Nephron (organoid): ENCODE data around the gene AUH.

ENCODE experiments used
- H3K27ac Mint-ChIP-seq, 3 experiments: 2 replicates each; pipeline ENCODE4 v1.8.0; 2020; ENCODE audit warnings: mixed read lengths in 3 of 3, mild to moderate bottlenecking in 2 of 3, moderate library complexity in 1 of 3
- H3K27me3 Mint-ChIP-seq: 2 replicates; pipeline ENCODE4 v1.8.0; 2021; ENCODE audit warnings: low read depth, mild to moderate bottlenecking, moderate library complexity, mixed read lengths
- H3K36me3 Mint-ChIP-seq: 2 replicates; pipeline ENCODE4 v1.8.0; 2020; ENCODE audit warnings: low read depth, mixed read lengths
- H3K4me1 Mint-ChIP-seq: 2 replicates; pipeline ENCODE4 v1.8.0; 2020; ENCODE audit warnings: mixed read lengths
- H3K4me3 Mint-ChIP-seq, 3 experiments: 2 replicates each; pipeline ENCODE4 v1.8.0; 2020; ENCODE audit warnings: mild to moderate bottlenecking in 3 of 3, mixed read lengths in 3 of 3, moderate library complexity in 2 of 3
- H3K9me3 Mint-ChIP-seq: 2 replicates; pipeline ENCODE4 v1.8.0; 2020; ENCODE audit warnings: mixed read lengths
- CTCF ChIP-seq, 3 experiments: fragments of 200-600 bp; sonication (generic); IDR thresholded peaks; one replicate each; pipeline ENCODE4 v1.5.0; 2021; ENCODE audit warnings: antibody characterized with exemption in 3 of 3; ENCODE audit not compliant: unreplicated experiment in 3 of 3

The AUH gene

DNA sequence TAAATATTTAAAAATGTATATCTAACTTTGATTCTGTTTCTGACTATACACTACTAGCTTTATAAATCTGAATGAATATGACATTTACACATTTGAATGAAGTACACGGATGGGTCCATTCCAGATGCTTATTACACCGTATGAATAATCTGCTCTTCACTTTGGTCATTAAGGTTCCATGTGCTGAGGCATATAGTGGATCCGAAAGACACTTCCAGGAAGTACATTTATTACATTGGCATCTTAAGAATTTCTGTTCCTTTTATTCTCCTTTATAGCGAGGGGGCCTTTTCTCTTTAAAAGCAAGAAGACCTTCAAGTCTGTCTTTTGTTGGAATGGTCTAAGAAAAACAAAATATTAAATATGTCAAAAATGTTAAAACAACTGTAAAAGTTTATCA lies 147.6 kb downstream of the AUH start:
- no peak for TF ChIP-seq CTCF (IDR thresholded peaks at IDR 0.05; ENCODE audit: unreplicated experiment in 3 of 3)
- Mint-ChIP-seq H3K27ac (no peak overlapping the region), H3K27me3 (no peaks in the 10 kb centered on the region), H3K9me3 (peaks cover 3% of the 10 kb centered on the region), H3K4me3 (no peak overlapping the region), H3K4me1 (peaks cover 17% of the 10 kb centered on the region), H3K36me3 (peaks cover 32% of the 10 kb centered on the region)

DNA sequence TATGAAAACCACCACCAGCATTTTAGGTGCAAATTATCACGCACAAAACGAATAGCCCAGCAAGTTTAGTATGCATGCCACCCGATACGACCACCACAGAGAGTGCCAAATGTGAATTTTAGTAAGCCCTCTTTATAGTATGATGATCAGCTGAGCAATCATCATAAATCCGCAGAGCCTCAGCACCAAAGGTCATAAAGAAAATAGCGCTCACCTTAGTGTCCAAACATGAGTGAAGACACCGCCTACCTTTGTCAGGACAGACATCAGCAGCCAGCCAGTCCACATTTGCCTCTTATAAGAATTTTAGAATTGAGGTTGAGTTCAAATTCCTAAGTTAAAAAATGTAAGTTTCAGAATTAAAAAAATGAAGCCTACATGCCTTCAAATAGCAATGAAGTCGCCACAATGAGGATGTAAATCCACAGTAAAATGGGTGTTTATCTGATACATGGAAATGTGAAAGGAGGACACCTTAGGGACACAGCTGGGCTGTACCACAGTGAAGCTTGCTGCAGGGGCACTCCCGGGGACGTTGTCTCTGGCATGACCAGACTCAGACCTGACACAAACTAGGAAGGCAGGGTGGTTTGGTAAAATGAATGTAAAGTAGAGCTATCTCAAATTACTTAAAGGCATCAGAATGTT lies 149.0 kb downstream of the AUH start:
- no peak overlapping the region for H3K4me3 Mint-ChIP-seq
- no peak for TF ChIP-seq CTCF (IDR thresholded peaks at IDR 0.05; ENCODE audit: unreplicated experiment in 3 of 3)
- peaks cover 25% of the 10 kb centered on the region for H3K4me1 Mint-ChIP-seq
- H3K27ac Mint-ChIP-seq: peak overlapping the region; percentile 77 to 88 (median 88)
- no peaks in the 10 kb centered on the region for H3K27me3 Mint-ChIP-seq
- peaks cover 3% of the 10 kb centered on the region for H3K9me3 Mint-ChIP-seq
- peaks cover 23% of the 10 kb centered on the region for H3K36me3 Mint-ChIP-seq

DNA sequence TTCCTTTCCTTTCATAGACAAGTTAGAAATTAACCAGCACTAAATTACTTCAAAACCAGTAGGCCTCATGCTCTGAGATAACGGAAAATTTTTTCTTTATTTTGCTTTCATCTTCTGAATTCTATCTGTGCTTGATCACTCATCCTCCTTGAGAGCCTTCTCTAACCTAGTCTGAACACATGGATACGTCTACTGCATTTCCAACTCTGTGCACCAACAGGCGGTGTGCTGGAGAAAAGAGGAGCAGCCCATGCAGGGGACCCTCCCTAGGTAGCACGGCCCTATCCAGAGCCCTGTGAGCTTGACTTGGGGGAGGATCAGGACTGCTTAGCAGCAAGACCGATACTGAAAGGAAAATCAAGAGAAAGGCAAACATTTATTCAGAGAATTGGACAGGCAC lies 149.8 kb downstream of the AUH start:
- peaks cover 25% of the 10 kb centered on the region for H3K4me1 Mint-ChIP-seq
- peaks cover 3% of the 10 kb centered on the region for H3K9me3 Mint-ChIP-seq
- H3K27ac Mint-ChIP-seq: peak overlapping the region; percentile 77 to 88 (median 88)
- H3K4me3 Mint-ChIP-seq: peak overlapping the region in 2 of 3 experiments; percentile 34 to 45
- no peak for TF ChIP-seq CTCF (IDR thresholded peaks at IDR 0.05; ENCODE audit: unreplicated experiment in 3 of 3)
- H3K27me3 Mint-ChIP-seq: no peaks in the 10 kb centered on the region
- peaks cover 15% of the 10 kb centered on the region for H3K36me3 Mint-ChIP-seq

DNA sequence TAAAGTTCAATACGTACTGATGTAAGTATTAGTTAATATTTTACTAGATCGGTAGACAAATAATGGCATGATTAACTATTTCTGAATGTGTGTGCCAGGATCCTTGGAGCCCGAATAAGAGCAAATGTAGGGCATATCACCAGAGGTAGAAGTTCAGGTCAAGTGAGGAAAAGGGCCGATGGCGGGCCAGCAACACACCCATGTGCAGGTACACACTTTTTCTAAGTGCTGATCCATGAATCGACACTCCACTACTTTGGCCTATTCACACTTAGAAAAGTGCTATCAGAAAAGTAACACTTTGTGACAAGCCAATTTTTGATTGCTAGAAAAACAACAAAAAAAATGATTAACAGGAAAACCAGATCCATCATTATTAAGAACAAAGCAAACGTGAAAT lies 150.3 kb downstream of the AUH start:
- Mint-ChIP-seq H3K9me3 (peaks cover 3% of the 10 kb centered on the region), H3K27ac (peak overlapping the region; percentile 77 to 88 (median 88)), H3K27me3 (no peaks in the 10 kb centered on the region), H3K4me1 (peaks cover 25% of the 10 kb centered on the region), H3K36me3 (peaks cover 15% of the 10 kb centered on the region), H3K4me3 (no peak overlapping the region)
- no peak for TF ChIP-seq CTCF (IDR thresholded peaks at IDR 0.05; ENCODE audit: unreplicated experiment in 3 of 3)

- H3K27ac Mint-ChIP-seq: peak overlapping the region in 2 of 3 experiments; percentile 4 to 50
- H3K9me3 Mint-ChIP-seq: peaks cover 6% of the 10 kb centered on the region
- TF ChIP-seq CTCF (IDR thresholded peaks at IDR 0.05; ENCODE audit: unreplicated experiment in 3 of 3): no peak
Measured at GRCh38 chr9:91210318-91210717, 151.4 kb downstream of the AUH start.

GRCh38 chr9:91208837-91209236 lies 152.9 kb downstream of the AUH start:
- Mint-ChIP-seq H3K27me3 (no peaks in the 10 kb centered on the region), H3K27ac (peak overlapping the region in 1 of 3 experiments; percentile 5), H3K36me3 (peaks cover 13% of the 10 kb centered on the region), H3K4me3 (no peak overlapping the region), H3K9me3 (peaks cover 15% of the 10 kb centered on the region), H3K4me1 (peaks cover 20% of the 10 kb centered on the region)
- no peak for TF ChIP-seq CTCF (IDR thresholded peaks at IDR 0.05; ENCODE audit: unreplicated experiment in 3 of 3)

More at GRCh38 chr9:91210318-91210717, 151.4 kb downstream of the AUH start:
- peaks cover 20% of the 10 kb centered on the region for H3K4me1 Mint-ChIP-seq
- H3K27me3 Mint-ChIP-seq: no peaks in the 10 kb centered on the region
- no peak overlapping the region for H3K4me3 Mint-ChIP-seq
- peaks cover 15% of the 10 kb centered on the region for H3K36me3 Mint-ChIP-seq
